ENCODE data around the gene IL1RN. TPM values are rescaled to one million over a fixed set of nuclear protein-coding genes. Genes with fewer than 3 reads are reported as not detected.
A peak's percentile ranks its signal among the peaks of the same experiment; 100 is the strongest.
"Not testable (repeated sequence)": the region's sequence is repeated elsewhere in the genome, so short reads cannot be mapped to it uniquely, and the experiment has no call there.

Gene IL1RN
- polyA plus RNA-seq, 1 donor from 2014 or later, result not detected

DNA sequence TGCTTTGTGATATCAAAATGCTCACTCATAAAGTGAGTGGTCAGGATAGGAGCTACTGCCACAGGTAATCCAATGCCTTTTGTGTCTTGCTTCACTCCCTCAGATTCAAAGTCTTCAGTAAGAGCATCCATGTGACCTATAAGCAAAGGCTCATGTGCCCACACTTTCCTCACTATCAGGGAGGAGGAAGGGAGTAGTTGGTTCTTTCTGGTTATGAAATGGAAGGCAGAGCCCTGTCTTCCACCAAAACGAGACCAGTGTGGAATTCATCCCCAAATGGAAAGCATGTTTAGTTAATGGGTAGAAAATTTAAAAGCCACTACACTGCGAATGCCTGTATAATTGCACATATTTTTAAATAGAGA lies 33.8 kb upstream of the IL1RN start:
- Mint-ChIP-seq H3K4me3 (no peak overlapping the region), H3K9me3 (peaks cover 2 to 9% (median 6%) of the 10 kb centered on the region in 3 donors), H3K4me1 (peaks cover 9 to 10% (median 9%) of the 10 kb centered on the region in 3 donors), H3K27ac (no peak overlapping the region), H3K27me3 (peaks cover 4% of the 10 kb centered on the region), H3K36me3 (peaks cover 2% of the 10 kb centered on the region)

DNA sequence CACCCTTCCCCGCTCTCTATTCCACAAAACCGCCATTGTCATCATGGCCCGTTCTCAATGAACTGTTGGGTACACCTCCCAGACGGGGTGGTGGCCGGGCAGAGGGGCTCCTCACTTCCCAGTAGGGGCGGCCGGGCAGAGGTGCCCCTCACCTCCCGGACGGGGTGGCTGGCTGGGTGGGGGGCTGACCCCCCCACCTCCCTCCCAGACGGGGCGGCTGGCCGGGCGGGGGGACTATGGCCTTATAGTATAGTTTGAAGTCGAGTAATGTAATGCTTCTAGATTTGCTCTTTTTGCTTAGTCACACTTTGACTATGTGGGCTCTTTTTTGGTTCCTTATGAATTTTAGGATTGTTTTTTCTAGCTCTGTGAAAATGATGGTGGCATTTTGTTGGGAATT lies 31.1 kb upstream of the IL1RN start:
- not testable (repeated sequence) for H3K9me3 Mint-ChIP-seq, H3K27me3 Mint-ChIP-seq, H3K27ac Mint-ChIP-seq, H3K36me3 Mint-ChIP-seq
- peaks cover 9 to 10% (median 9%) of the 10 kb centered on the region in 3 donors for H3K4me1 Mint-ChIP-seq
- H3K4me3 Mint-ChIP-seq, result peak overlapping the region in 1 of 4 donors; percentile 49

DNA sequence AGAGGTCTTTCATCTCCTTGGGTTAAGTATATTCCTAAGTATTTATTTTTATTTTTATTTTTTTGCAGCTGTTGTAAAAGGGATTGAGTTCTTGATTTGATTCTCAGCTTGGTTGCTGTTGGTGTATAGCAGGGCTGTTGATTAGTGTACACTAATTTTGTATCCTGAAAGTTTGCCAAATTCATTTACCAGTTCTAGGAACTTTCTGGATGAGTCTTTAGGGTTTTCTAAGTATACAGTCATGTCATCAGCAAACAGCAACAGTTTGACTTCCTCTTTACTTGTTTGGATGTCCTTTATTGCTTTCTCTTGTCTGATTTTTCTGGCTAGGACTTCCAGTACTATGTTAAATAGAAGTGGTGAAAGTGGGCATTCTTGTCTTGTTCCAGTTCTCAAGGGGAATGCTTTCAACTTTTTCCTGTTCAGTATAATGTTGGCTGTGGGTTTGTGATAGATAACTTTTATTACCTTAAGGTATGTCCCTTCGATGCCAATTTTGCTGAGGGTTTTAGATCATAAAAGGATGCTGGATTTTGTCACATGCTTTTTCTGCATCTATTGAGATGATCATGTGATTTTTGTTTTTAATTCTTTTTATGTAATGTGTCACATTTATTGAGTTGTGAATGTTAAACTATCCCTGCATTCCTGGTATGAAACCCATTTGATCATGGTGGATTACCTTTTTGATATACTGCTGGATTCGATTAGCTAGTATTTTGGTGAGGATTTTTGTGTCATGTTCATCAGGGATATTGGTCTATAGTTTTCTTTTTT lies 30.4 kb upstream of the IL1RN start:
- H3K27ac Mint-ChIP-seq, H3K9me3 Mint-ChIP-seq, H3K36me3 Mint-ChIP-seq, H3K27me3 Mint-ChIP-seq: not testable (repeated sequence)
- peaks cover 9 to 10% (median 9%) of the 10 kb centered on the region in 3 donors for H3K4me1 Mint-ChIP-seq
- H3K4me3 Mint-ChIP-seq, result peak overlapping the region in 1 of 4 donors; percentile 75

DNA sequence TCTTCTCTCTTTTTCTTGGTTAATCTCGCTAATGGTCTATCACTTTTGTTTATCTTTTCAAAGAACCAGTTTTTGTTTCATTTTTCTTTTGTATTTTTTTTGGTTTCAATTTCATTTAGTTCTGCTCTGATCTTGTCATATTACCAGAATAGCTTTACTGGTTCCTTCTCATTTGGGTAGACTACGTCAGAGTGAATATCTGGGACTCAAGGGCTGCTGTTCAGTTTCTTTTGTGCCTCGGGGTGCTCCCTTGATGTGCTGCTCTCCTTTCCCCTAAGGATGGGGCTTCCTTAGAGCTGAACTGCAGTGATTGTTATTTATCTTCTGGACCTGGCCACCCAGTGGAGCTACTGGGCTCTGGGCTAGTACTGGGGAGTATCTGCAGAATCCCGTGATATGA lies 29.4 kb upstream of the IL1RN start:
- peaks cover 9 to 10% (median 9%) of the 10 kb centered on the region in 3 donors for H3K4me1 Mint-ChIP-seq
- H3K36me3 Mint-ChIP-seq, result peaks cover 2% of the 10 kb centered on the region
- H3K27ac Mint-ChIP-seq, result peak overlapping the region; percentile 11 to 86 (median 68)
- H3K27me3 Mint-ChIP-seq, result peaks cover 4% of the 10 kb centered on the region
- peaks cover 2 to 12% (median 9%) of the 10 kb centered on the region in 3 donors for H3K9me3 Mint-ChIP-seq
- peak overlapping the region; percentile 31 to 80 (median 69) for H3K4me3 Mint-ChIP-seq

DNA sequence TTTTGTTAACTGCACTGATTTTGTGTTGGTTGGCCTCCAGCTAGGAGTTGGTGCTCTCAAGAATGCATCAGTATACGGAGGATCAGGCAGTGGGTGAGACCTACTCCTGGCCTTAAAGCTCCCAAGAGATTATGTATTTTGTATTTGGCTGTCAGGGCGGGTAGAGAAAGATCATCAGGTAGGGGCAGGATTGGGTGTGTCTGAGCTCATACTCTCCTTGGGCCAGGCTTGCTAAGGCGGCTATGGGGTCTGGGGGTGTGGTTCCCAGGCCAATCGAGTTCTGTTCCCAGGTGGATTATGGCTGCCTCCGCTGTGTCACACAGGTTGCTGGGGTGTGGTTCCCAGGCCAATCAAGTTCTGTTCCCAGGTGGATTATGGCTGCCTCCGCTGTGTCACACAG lies 28.9 kb upstream of the IL1RN start:
- Mint-ChIP-seq H3K36me3 (peaks cover 2% of the 10 kb centered on the region), H3K27me3 (peaks cover 4% of the 10 kb centered on the region), H3K9me3 (peaks cover 2 to 12% (median 12%) of the 10 kb centered on the region in 3 donors), H3K4me1 (peaks cover 9 to 10% (median 9%) of the 10 kb centered on the region in 3 donors), H3K27ac (peak overlapping the region in 2 of 3 donors; percentile 11 to 86), H3K4me3 (peak overlapping the region in 2 of 4 donors; percentile 63 to 80)

DNA sequence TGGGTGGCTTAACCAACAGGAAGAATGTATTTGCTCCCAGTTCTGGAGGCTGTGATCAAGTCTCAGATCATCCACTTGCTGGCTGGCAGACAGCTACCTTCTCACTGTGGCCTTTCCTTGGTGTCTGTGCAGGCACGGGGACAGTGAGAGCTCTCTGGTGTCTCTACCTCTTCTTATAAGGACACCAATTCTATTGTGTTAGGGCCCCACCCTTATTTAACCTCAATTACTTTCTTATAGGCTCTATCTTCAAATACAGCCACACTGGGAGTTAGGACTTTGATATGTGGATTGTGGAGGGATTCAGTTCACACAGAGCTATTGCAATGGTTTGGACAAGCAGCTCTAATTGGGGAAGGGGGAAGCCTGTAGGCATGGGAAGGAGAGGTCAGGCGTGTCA lies 25.3 kb upstream of the IL1RN start:
- Mint-ChIP-seq H3K4me3 (no peak overlapping the region), H3K27ac (peak overlapping the region in 1 of 3 donors; percentile 68), H3K4me1 (peaks cover 9 to 10% (median 9%) of the 10 kb centered on the region in 3 donors), H3K27me3 (no peaks in the 10 kb centered on the region), H3K36me3 (peaks cover 2% of the 10 kb centered on the region), H3K9me3 (peaks cover 0 to 6% (median 3%) of the 10 kb centered on the region in 3 donors)

DNA sequence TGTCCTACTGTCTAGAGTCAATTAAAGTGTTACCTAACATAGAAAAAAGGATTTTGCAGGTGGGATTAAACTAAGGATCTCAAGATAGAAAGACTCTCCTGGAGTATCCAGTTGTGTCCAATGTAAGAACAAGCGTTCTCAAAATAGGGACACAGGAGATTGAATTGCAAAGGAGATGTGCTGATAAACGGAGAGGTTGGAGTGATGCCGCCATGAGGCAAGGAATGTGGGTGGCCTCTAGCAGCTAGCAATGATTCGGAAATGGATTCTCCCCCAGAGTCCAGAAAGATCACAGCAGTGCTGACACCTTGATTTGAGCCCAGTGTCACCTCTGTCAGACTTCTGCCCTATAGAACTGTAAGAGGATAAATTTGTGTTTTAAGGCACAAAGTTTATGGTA lies 24.1 kb upstream of the IL1RN start:
- H3K9me3 Mint-ChIP-seq, result peaks cover 0 to 6% (median 3%) of the 10 kb centered on the region in 3 donors
- no peak overlapping the region for H3K4me3 Mint-ChIP-seq
- H3K27me3 Mint-ChIP-seq, result no peaks in the 10 kb centered on the region
- no peak overlapping the region for H3K27ac Mint-ChIP-seq
- H3K36me3 Mint-ChIP-seq, result no peaks in the 10 kb centered on the region
- H3K4me1 Mint-ChIP-seq, result peaks cover 1 to 2% (median 2%) of the 10 kb centered on the region in 3 donors

DNA sequence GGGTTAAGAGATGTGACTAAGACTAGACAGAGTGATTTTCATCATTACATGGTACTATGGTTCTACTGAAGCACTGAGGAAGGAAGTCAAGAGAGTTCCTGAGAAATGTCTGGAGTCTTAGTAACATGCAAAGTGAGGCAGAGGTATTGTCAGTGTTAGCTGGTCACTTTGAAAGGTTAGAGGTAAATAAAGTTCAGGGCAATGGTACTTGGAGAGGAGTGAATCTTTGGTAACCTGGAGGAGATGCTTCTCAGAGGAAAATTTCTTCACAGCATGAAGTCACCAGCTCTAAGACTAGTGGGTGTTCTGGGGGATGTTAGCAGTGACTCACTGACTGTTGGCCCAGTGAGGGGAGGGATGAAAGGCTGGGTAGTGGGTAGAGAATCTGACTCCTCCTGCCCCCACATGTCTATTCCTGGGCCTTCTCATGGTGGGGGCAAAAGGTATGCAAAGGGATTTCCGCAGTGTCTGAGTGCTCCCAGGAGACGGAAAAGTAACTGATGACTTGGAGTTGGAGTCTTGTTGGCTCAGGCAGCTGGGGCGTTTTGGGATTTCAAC lies 23.3 kb upstream of the IL1RN start:
- Mint-ChIP-seq H3K27me3 (no peaks in the 10 kb centered on the region), H3K36me3 (no peaks in the 10 kb centered on the region), H3K4me1 (no peaks in the 10 kb centered on the region), H3K27ac (peak overlapping the region in 1 of 3 donors; percentile 17), H3K9me3 (peaks cover 0 to 6% (median 3%) of the 10 kb centered on the region in 3 donors), H3K4me3 (no peak overlapping the region)

DNA sequence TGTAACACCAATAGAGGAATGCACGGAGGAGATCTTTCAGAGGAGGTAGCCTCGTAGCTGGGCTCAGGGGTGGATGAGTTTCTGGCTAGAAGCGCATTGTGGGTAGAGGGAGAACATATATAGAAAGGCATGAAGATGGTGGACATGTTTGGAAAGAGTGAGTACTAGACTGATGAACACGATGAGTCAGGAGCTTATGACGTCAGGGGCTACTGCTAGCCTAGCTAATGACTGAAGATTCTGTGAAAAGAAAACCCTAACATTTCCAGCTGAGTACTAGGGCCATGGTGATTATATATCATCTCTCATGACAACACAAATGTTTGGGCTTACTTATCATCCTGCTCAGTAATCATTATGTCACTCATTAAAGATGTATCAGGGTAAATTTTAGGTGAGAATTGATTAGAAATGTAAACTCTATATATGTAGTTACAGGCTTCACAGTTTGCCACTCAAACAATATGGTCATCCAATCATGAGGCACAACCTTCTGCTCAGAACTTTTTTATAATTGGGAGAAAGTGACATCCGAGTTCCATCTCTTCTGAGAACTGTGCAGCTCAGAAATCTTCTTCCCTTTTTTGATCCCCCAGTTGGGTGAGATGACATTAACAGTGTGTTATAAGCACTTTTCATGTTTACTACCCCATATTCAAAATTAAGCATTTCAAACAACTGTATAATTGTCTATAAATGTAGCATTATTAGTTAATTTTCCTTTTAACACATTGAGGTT lies 22.2 kb upstream of the IL1RN start:
- Mint-ChIP-seq H3K27ac (no peak overlapping the region), H3K4me1 (no peaks in the 10 kb centered on the region), H3K4me3 (no peak overlapping the region), H3K27me3 (peaks cover 3% of the 10 kb centered on the region), H3K36me3 (no peaks in the 10 kb centered on the region), H3K9me3 (peaks cover 0 to 6% (median 3%) of the 10 kb centered on the region in 3 donors)

DNA sequence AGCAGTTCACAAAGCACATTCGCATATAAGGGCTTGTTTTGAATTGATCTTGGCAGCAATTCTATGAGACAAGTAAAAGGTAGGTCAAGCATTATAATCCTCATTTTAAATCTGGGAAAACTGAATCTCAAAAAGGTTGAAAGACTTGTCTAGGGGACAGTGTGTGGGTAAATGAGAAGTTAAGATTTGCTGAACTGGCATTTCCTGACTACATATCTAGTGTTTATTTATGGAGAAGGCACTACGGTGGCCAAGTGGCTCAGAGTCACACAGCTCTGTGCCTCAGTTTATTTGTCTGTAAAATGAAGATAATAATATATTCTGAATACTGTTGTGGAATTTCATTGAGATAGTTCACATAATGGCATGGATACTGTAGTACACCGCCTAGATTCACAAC lies 16.3 kb upstream of the IL1RN start:
- no peak overlapping the region for H3K27ac Mint-ChIP-seq
- H3K4me1 Mint-ChIP-seq, result peaks cover 0 to 4% (median 0%) of the 10 kb centered on the region in 3 donors
- H3K27me3 Mint-ChIP-seq, result peaks cover 3% of the 10 kb centered on the region
- no peaks in the 10 kb centered on the region for H3K36me3 Mint-ChIP-seq
- H3K4me3 Mint-ChIP-seq, result no peak overlapping the region
- H3K9me3 Mint-ChIP-seq, result no peaks in the 10 kb centered on the region

DNA sequence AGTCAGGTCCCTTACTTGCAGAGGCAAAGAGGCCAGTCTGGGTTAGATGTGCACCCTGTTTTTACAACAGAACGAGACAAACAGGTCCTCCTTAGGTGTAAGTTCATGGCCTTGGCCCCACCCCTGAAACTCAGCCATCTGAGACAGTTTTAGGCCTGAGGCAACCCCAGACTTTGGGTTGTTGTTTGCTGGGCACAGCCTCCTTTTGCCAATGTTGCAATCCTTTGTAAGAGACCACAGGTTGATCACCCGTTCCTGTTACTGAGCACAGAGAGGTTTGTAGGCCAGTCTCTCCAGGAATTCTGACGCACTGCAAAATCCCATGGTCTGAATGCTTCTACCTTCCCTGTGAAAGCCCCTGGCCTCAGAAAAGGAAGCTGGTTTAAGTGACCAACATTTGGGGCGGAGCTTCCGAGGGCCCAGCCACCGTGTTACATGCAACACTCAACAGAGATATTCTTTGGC lies 15.5 kb upstream of the IL1RN start:
- Mint-ChIP-seq H3K9me3 (no peaks in the 10 kb centered on the region), H3K36me3 (no peaks in the 10 kb centered on the region), H3K4me3 (no peak overlapping the region), H3K4me1 (peaks cover 0 to 9% (median 5%) of the 10 kb centered on the region in 3 donors), H3K27me3 (peaks cover 3% of the 10 kb centered on the region), H3K27ac (no peak overlapping the region)

DNA sequence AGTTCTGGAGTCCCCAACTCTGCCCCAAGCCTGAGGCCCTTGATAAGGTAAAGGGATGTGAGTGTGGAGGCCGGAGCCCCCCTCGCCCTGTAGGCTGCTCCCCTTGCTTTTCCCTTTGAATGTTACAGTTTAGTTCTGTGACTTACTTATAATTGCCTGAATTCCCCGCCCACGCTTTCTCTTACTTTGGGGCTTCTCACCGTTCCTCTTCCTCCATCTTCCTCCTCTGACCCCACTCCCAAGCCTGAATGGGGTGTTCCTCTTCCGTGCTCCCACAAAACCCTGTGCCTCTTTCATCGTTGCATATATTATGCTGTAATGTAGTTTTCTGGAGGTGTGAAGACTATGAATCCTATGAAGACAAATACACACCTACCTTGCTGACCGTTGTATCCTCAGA lies 15.0 kb upstream of the IL1RN start:
- Mint-ChIP-seq H3K9me3 (no peaks in the 10 kb centered on the region), H3K4me3 (no peak overlapping the region), H3K27me3 (peaks cover 3% of the 10 kb centered on the region), H3K4me1 (peaks cover 0 to 9% (median 6%) of the 10 kb centered on the region in 3 donors), H3K36me3 (no peaks in the 10 kb centered on the region), H3K27ac (no peak overlapping the region)

DNA sequence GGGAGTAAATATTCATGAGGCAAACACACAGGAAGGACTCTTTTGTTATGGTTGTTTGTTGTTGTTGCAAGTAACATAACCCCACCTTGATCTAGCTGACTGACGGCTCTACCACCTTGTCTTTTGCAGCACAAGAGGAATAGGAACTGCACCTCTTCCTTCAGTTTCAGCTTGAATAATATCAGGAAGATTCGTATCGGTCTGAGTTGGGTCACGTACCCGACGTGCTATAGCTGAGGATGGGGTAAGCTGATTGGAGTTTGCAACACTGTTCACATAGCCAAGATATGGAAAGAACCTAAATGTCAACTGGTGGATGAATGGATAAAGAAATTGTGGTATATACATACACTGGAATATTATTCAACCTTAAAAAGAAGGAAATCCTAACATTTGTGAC lies 14.5 kb upstream of the IL1RN start:
- Mint-ChIP-seq H3K9me3 (no peaks in the 10 kb centered on the region), H3K36me3 (no peaks in the 10 kb centered on the region), H3K4me3 (no peak overlapping the region), H3K27ac (no peak overlapping the region), H3K27me3 (peaks cover 3% of the 10 kb centered on the region), H3K4me1 (peaks cover 0 to 9% (median 6%) of the 10 kb centered on the region in 3 donors)

DNA sequence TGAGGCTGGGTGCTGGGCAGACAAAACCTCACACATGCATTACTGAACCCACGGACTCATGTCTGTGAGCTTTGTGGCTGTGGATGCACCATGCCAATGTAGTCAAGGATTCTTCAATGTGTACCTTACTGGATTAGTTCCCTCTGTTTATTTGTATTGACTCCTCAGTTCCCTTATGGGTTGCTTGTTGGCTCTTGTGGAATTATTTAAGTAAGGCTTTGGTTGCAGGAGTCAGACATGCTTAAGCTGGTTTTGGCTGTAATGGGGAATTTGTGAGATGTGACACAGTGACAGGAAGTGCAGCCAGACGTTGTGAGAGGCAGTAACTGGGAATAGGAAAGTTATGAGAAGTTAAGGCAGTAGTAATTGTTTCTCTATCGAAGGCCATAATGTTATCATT lies 13.6 kb upstream of the IL1RN start:
- Mint-ChIP-seq H3K4me3 (no peak overlapping the region), H3K27ac (no peak overlapping the region), H3K36me3 (no peaks in the 10 kb centered on the region), H3K9me3 (no peaks in the 10 kb centered on the region), H3K27me3 (peaks cover 3% of the 10 kb centered on the region), H3K4me1 (peaks cover 0 to 9% (median 6%) of the 10 kb centered on the region in 3 donors)

Data from IgD-negative memory B cell (primary cell).